HepG2 (cell line): ENCODE results near the gene RPL32. TPM values are rescaled to one million over a fixed set of nuclear protein-coding genes. Genes with fewer than 3 reads are reported as not detected.
A peak's percentile ranks its signal among the peaks of the same experiment; 100 is the strongest.

ENCODE experiments used
- ATAC-seq: fragments of 200-7000 bp; cut with Tn5 transposase; 3 replicates; pipeline ENCODE4 v1.9.1; 2020; ENCODE audit warnings: mild to moderate bottlenecking, moderate library complexity
- BruUV-seq: library from RNA; stranded (reverse); fragments of 400-500 nt; replicated peaks from 2 replicates; lab custom pipeline; 2021; lab: Mats Ljungman, UMichigan
- CTCF ChIA-PET: fragments of 300-600 bp; formaldehyde crosslinking; extraction: SDS; loops from one replicate; lab custom pipeline; 2021; ENCODE audit warnings: low total read pairs, inconsistent platforms, low intra/inter-chr PET ratio; lab: Yijun Ruan, JAX
- POLR2A ChIA-PET: fragments of 350-600 bp; sonication (Branson Sonifier 250); formaldehyde crosslinking; loops from one replicate; lab custom pipeline; 2020; ENCODE audit warnings: antibody characterized with exemption, inconsistent platforms; lab: Yijun Ruan, JAX
- DNase-seq: peaks from one replicate; pipeline ENCODE4 v3.0.0-alpha.2; 2015; ENCODE audit warnings: low spot score
- FAIRE-seq: peaks from 3 replicates; lab custom pipeline; 2011; peaks lifted over from hg19 to GRCh38; lab: Jason Lieb, UNC
- H2AFZ ChIP-seq: one replicate; pipeline ENCODE4 v1.6.1; 2011; ENCODE audit warnings: low read length, inconsistent platforms
- H3K27ac ChIP-seq: fragments of 300-600 bp; 3 replicates; pipeline ENCODE4 v1.8.0; 2011; ENCODE audit warnings: mixed run types, mild to moderate bottlenecking, mixed read lengths, low read length, inconsistent platforms; ENCODE audit not compliant: insufficient read depth; ENCODE audit errors: extremely low read length
- H3K27me3 ChIP-seq, 2 experiments: fragments of 200-600 bp in 1 of 2; 2 replicates in 1 of 2; 3 replicates in 1 of 2; pipeline versions ENCODE4 v1.6.0 to v1.8.0; 2011; ENCODE audit warnings: low read length in 2 of 2, mild to moderate bottlenecking in 2 of 2, moderate library complexity in 2 of 2, inconsistent platforms in 1 of 2; ENCODE audit not compliant: insufficient read depth in 2 of 2, control insufficient read depth in 1 of 2
- H3K36me3 ChIP-seq, 2 experiments: fragments of 200-600 bp in 1 of 2; replicated peaks in 1 of 2; 2 replicates in 1 of 2; 3 replicates in 1 of 2; pipeline versions ENCODE4 v1.5.1 to v1.8.0; 2011; ENCODE audit warnings: low read length in 2 of 2, inconsistent platforms in 1 of 2; ENCODE audit not compliant: insufficient read depth in 2 of 2, control insufficient read depth in 1 of 2
- H3K4me1 ChIP-seq: 2 replicates; pipeline ENCODE4 v1.5.1; 2012; ENCODE audit warnings: low read length, inconsistent platforms; ENCODE audit not compliant: insufficient read depth
- H3K4me2 ChIP-seq: 2 replicates; pipeline ENCODE4 v1.6.0; 2011; ENCODE audit warnings: low read depth, low read length, inconsistent platforms
- H3K4me3 ChIP-seq, 3 experiments: fragments of 200-600 bp in 1 of 3; sonication (generic), shearing (Covaris generic) in 1 of 3; replicated peaks in 1 of 3; 2 replicates each; pipeline ENCODE4 v1.5.1; 2011 to 2016; ENCODE audit warnings: low read length in 3 of 3, inconsistent platforms in 2 of 3, low read depth in 2 of 3, mild to moderate bottlenecking in 2 of 3, control low read depth in 1 of 3, mixed read lengths in 1 of 3; ENCODE audit not compliant: insufficient read depth in 1 of 3
- H3K79me2 ChIP-seq: one replicate; pipeline ENCODE4 v1.6.1; 2011; ENCODE audit warnings: low read length, inconsistent platforms; ENCODE audit not compliant: insufficient read depth
- H3K9ac ChIP-seq: 2 replicates; pipeline ENCODE4 v1.6.0; 2011; ENCODE audit warnings: mild to moderate bottlenecking, low read depth, low read length, inconsistent platforms; ENCODE audit not compliant: insufficient read depth
- H3K9me3 ChIP-seq: 2 replicates; pipeline ENCODE4 v1.5.1; 2012; ENCODE audit warnings: mild to moderate bottlenecking, low read length
- H4K20me1 ChIP-seq: 2 replicates; pipeline ENCODE4 v1.6.0; 2011; ENCODE audit warnings: inconsistent platforms, mild to moderate bottlenecking, low read length, moderate library complexity; ENCODE audit not compliant: insufficient read depth
- ATF1 ChIP-seq: IDR thresholded peaks from 2 replicates; pipeline ENCODE4 v1.6.1; 2016; ENCODE audit warnings: mild to moderate bottlenecking, control low read depth
- KAT2B ChIP-seq: fragments of 150-350 bp; IDR thresholded peaks from 2 replicates; pipeline ENCODE4 v1.6.1; 2014; ENCODE audit warnings: low read depth, low read length, borderline replicate concordance
- NFKBIZ ChIP-seq: IDR thresholded peaks from 2 replicates; pipeline ENCODE4 v1.6.1; 2018; ENCODE audit warnings: missing genetic modification reagents, missing compliant biosample characterization
- SRY ChIP-seq: sonication (generic); formaldehyde crosslinking; IDR thresholded peaks from 2 replicates; pipeline ENCODE4 v1.8.0; 2022; ENCODE audit warnings: mild to moderate bottlenecking, missing genetic modification reagents
- ZMYM2 ChIP-seq: sonication (generic); formaldehyde crosslinking; IDR thresholded peaks from 2 replicates; pipeline ENCODE4 v1.8.0; 2022; ENCODE audit warnings: mild to moderate bottlenecking, missing genetic modification reagents
- ZNF205 ChIP-seq: IDR thresholded peaks from 2 replicates; pipeline ENCODE4 v1.6.1; 2018; ENCODE audit warnings: missing biosample characterization, missing genetic modification reagents
- ZNF251 ChIP-seq: sonication (generic); formaldehyde crosslinking; IDR thresholded peaks from 2 replicates; pipeline ENCODE4 v1.9.0; 2021; ENCODE audit warnings: mild to moderate bottlenecking, missing genetic modification reagents
- ZNF33A ChIP-seq: sonication (generic); formaldehyde crosslinking; IDR thresholded peaks from 2 replicates; pipeline ENCODE4 v1.5.1; 2020; ENCODE audit warnings: missing genetic modification reagents, mild to moderate bottlenecking, moderate library complexity, borderline replicate concordance
- ZNF558 ChIP-seq: sonication (generic); formaldehyde crosslinking; IDR thresholded peaks from 2 replicates; pipeline ENCODE4 v1.9.0; 2022; ENCODE audit warnings: mild to moderate bottlenecking, missing genetic modification reagents, borderline replicate concordance
- WGBS: methylation state at CpG from one replicate; pipeline ENCODE4 v1.1.6; 2017; ENCODE audit warnings: low lambda C conversion rate; 5-methylcytosine and 5-hydroxymethylcytosine counted together
- in situ Hi-C: cut with HindIII; loops from 2 replicates; pipeline ENCODE4 v1.10.0; 2017; ENCODE audit warnings: low pct_unique_long_range_greater_than_20kb; ENCODE audit not compliant: extremely low pct_ligation_motif_present
- intact Hi-C: fragments of 100-400 bp; cut with micrococcal nuclease; formaldehyde crosslinking; loops from one replicate; pipeline ENCODE4 v1.10.0; 2022; ENCODE audit not compliant: unreplicated experiment
- polyA plus RNA-seq, 8 experiments: library from polyadenylated mRNA; depleted of rRNA in 3 of 8; stranded (reverse) in 7 of 8; unstranded in 1 of 8; fragments of >200 nt; fragmentation: Illumina TruSeq in 4 of 8; extraction: Trizol in 4 of 8; gene quantifications; 2 replicates each; pipeline versions ENCODE4 v1.2.1 to v1.2.3, GENCODE V29; 2011 to 2016; ENCODE audit warnings: low read depth in 4 of 8, missing spikeins in 1 of 8, mixed read lengths in 1 of 8; ENCODE audit not compliant: insufficient read depth in 1 of 8
- total RNA-seq, 5 experiments: library from RNA; depleted of rRNA; stranded (reverse); fragments of >200 nt; fragmentation: Illumina TruSeq; extraction: Trizol; gene quantifications; 2 replicates each; pipeline ENCODE4 v1.2.3, GENCODE V29; 2016; ENCODE audit warnings: low read depth in 1 of 5
- TF ChIP-seq, protein P1 (sequence below): sonication (generic); formaldehyde crosslinking; IDR thresholded peaks from 2 replicates; pipeline ENCODE4 v1.4.0; 2020; ENCODE audit warnings: mild to moderate bottlenecking, missing genetic modification reagents

Gene RPL32
- total and polyA plus RNA-seq, 2 of the 13 experiments (the other 11 are each of a cell fraction or from before 2014, with no cell fraction given): 1,781 to 2,401 TPM

GRCh38 chr3:12878141-12878574 lies 36.8 kb upstream of the RPL32 start:
- WGBS: 25% methylated on average over 2 of the region's 2 CpGs
- peak; percentile 65 for ATAC-seq
- no TSS peak for BruUV-seq
- H3K27me3 ChIP-seq: peaks cover 5 to 36% of the 10 kb centered on the region in 2 experiments; a peak in 4 of 5 replicates
- no peak overlapping the region for H3K4me2 ChIP-seq
- DNase-seq: no peak
- H2AFZ ChIP-seq: no peak overlapping the region
- no peaks in the 10 kb centered on the region for H3K79me2 ChIP-seq
- no peak for FAIRE-seq
- intact Hi-C loops: no loop called here
- no peak overlapping the region for H3K9ac ChIP-seq
- CTCF ChIA-PET: no interaction called here
- H3K27ac ChIP-seq: no peak overlapping the region
- no peak for TF ChIP-seq SRY (CRISPR knock-in tag)
- TF ChIP-seq ZNF558: no peak
- TF ChIP-seq KAT2B: no peak
- TF ChIP-seq ATF1 (CRISPR knock-in tag): no peak
- TF ChIP-seq, all 625 proteins: peak for 0
- Histone ChIP-seq H3K4me1 (peaks cover 8% of the 10 kb centered on the region; the same call in 1 of the 2 replicates), H3K36me3 (no peaks in the 10 kb centered on the region), H4K20me1 (0 out of 2 replicates have a peak, but pooled peaks cover 2% of the 10 kb centered on the region), H3K4me3 (no peak overlapping the region), H3K9me3 (no peaks in the 10 kb centered on the region)
- POLR2A ChIA-PET: no interaction called here
- in situ Hi-C loops: no loop called here

DNA sequence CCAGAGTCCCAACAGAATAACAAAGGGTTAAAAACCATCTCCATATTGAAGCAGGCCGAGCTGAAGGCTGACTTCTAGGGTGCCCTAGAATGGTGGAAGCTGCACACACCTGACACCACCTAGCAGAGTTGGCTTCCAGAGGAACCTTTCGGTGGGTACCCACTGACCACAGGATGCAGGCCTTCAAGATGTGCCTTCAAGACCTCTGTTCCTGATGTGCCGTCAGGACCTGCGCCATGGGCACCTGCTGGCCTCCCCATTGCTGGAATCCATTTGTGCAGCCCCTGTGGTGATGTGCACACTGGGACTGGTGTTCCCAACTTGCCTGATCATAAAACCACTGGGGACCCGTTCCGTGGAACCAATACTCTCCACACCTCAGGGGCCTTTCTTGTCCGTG lies 35.7 kb upstream of the RPL32 start:
- no peak overlapping the region for H2AFZ ChIP-seq
- in situ Hi-C loops: no loop called here
- no peak overlapping the region for H3K9ac ChIP-seq
- no peak overlapping the region for H3K27ac ChIP-seq
- H3K4me3 ChIP-seq: no peak overlapping the region
- ATAC-seq (no peak), DNase-seq (no peak), FAIRE-seq (no peak)
- ChIA-PET CTCF (no interaction called here), POLR2A (no interaction called here)
- H3K4me2 ChIP-seq: no peak overlapping the region
- TF ChIP-seq ZMYM2 (CRISPR knock-in tag): no peak
- no peak for TF ChIP-seq NFKBIZ (CRISPR knock-in tag)
- TF ChIP-seq, protein P1, sequence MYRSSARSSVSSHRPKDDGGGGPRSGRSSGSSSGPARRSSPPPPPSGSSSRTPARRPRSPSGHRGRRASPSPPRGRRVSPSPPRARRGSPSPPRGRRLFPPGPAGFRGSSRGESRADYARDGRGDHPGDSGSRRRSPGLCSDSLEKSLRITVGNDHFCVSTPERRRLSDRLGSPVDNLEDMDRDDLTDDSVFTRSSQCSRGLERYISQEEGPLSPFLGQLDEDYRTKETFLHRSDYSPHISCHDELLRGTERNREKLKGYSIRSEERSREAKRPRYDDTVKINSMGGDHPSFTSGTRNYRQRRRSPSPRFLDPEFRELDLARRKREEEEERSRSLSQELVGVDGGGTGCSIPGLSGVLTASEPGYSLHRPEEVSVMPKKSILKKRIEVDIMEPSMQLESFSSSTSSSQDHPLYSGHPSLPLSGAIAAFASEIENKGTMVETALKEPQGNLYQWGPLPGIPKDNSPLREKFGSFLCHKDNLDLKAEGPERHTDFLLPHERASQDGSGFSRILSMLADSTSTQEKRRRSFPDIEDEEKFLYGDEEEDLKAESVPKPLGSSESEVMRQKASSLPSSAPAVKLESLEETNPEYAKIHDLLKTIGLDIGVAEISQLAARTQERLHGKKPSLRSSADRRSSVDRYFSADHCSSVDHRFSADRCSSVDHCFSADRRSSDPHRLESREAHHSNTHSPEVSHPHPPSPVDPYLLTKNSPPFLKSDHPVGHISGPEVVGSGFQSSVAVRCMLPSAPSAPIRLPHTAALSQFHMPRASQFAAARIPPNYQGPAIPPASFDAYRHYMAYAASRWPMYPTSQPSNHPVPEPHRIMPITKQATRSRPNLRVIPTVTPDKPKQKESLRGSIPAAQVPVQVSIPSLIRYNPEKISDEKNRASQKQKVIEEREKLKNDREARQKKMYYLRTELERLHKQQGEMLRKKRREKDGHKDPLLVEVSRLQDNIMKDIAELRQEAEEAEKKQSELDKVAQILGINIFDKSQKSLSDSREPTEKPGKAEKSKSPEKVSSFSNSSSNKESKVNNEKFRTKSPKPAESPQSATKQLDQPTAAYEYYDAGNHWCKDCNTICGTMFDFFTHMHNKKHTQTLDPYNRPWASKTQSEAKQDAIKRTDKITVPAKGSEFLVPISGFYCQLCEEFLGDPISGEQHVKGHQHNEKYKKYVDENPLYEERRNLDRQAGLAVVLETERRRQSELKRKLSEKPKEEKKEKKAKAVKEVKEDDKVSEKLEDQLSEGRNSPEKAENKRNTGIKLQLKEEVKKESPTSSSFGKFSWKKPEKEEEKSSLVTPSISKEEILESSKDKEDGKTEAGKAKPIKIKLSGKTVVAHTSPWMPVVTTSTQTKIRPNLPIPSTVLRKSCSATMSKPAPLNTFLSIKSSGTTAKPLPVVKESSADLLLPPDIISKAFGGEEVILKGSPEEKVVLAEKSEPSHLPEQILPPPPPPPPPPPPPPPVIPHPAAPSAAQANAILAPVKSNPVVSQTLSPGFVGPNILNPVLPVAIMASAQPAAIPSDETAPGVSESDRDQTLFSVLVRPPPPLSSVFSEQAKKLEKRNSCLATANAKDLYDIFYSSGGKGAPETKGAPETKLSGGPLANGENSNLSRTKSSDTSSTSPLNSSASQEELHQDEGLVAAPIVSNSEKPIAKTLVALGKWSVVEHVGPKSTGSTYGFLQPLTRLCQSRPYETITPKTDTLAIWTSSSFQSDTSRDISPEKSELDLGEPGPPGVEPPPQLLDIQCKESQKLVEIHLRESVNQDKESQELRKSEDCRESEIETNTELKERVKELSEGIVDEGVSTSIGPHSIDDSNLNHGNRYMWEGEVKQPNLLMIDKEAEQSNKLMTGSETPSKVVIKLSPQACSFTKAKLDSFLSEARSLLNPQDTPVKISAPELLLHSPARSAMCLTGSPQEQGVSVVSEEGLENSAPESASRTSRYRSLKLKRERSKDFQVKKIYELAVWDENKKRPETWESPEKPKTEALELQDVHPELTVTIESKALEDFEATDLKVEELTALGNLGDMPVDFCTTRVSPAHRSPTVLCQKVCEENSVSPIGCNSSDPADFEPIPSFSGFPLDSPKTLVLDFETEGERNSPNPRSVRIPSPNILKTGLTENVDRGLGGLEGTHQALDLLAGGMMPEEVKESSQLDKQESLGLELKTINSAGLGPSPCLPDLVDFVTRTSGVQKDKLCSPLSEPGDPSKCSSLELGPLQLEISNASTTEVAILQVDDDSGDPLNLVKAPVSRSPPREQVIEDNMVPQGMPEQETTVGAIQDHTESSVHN: no peak
- TF ChIP-seq ZNF33A (CRISPR knock-in tag): no peak
- no peak for TF ChIP-seq ZNF251
- TF ChIP-seq ZNF205: no peak
- intact Hi-C loops: no loop called here
- H3K4me1 ChIP-seq: peaks cover 8% of the 10 kb centered on the region; the same call in 1 of the 2 replicates
- H3K9me3 ChIP-seq: no peaks in the 10 kb centered on the region
- H4K20me1 ChIP-seq: 0 out of 2 replicates have a peak, but pooled peaks cover 2% of the 10 kb centered on the region
- peaks cover 5 to 47% of the 10 kb centered on the region in 2 experiments for H3K27me3 ChIP-seq
- no peaks in the 10 kb centered on the region for H3K36me3 ChIP-seq
- no peaks in the 10 kb centered on the region for H3K79me2 ChIP-seq
- no TSS peak for BruUV-seq
- 36% methylated on average over 4 of the region's 7 CpGs for WGBS
